PC-9 (cell line): ENCODE data around the gene RBM28.

Experiments used
- EZH2 ChIP-seq: fragments of 200-600 bp; sonication (generic); IDR thresholded peaks from 2 replicates; pipeline ENCODE4 v1.8.0; 2017; ENCODE audit warnings: antibody characterized with exemption, low read depth
- TF ChIP-seq, protein P1 (sequence below): fragments of 200-600 bp; sonication (generic); conservative IDR thresholded peaks from 2 replicates; pipeline ENCODE4 v1.6.1; 2017; ENCODE audit warnings: mixed run types, antibody characterized with exemption, mild to moderate bottlenecking, moderate library complexity

DNA sequence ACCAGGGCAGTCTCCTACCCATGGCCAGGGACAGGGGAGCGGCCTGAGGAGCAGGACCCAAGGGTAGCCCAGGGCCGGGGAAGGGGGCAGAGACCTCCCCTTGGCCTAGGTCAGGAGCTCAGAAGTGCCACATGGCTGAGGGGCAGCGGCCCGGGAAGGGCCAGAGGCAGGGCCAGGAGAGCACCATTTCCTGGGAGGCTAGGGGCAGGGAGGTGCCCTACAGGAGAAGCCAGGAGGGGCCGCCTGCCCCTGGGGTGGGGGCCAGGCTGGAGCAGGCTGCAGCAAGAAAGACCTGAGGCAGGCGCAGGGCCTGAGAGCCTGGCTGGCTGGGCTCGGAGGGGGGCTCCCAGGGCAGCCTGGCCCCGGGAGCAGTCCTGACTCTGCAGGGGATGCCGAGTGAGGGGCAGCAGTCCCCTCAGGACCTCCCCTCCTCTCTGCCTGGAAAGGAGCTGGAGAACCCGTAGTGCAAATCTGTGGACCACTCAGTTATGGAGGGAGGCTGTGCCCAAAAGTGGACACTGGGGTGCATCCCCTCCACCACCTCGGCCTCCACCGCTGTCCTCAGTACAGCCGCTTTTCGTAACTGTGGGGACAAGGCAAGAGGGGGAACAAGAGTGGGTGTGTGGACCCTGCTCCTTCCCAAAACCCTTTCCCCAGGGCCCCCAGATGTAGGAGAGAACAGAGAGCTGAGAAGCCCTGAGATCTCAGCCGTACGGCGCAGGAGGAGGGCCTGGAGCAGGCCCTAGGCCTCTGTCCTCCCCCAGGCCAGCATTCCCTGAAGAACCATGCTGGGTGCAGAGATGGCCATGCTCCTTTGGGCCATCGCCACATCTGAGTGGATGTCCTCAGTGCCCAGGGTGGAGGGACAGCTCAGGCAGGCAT lies 49.0 kb upstream of the RBM28 start:
- TF ChIP-seq, protein P1, sequence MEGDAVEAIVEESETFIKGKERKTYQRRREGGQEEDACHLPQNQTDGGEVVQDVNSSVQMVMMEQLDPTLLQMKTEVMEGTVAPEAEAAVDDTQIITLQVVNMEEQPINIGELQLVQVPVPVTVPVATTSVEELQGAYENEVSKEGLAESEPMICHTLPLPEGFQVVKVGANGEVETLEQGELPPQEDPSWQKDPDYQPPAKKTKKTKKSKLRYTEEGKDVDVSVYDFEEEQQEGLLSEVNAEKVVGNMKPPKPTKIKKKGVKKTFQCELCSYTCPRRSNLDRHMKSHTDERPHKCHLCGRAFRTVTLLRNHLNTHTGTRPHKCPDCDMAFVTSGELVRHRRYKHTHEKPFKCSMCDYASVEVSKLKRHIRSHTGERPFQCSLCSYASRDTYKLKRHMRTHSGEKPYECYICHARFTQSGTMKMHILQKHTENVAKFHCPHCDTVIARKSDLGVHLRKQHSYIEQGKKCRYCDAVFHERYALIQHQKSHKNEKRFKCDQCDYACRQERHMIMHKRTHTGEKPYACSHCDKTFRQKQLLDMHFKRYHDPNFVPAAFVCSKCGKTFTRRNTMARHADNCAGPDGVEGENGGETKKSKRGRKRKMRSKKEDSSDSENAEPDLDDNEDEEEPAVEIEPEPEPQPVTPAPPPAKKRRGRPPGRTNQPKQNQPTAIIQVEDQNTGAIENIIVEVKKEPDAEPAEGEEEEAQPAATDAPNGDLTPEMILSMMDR: no peak
- TF ChIP-seq EZH2: no peak
